Measurements from ENCODE around the gene ATXN1. TPM values are rescaled to one million over a fixed set of nuclear protein-coding genes. Genes with fewer than 3 reads are reported as not detected.

Gene ATXN1
- total RNA-seq, 1 donor from 2014 or later, result 33.7 TPM

DNA sequence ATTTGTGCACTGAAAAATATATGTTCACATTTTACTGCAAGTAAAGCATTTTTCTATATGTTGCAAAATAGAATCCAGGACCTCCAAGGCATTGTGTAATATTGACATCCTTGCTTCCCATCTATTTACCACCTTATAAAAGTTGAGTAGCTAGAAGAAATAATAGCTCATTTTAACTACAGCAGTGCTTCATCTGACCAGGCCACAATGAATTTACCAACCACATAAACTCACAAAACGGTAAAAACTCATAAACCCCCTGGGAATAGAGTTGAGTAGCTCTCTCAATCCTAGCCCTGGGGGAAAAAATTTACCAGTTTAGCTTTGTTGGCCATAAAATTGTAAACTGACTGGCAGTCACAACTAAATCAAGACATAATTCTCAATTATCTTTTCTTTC is 3.9 kb downstream of the ATXN1 start:
- DNase-seq (ENCODE audit: extremely low spot score, unreplicated experiment), result no peak
- Mint-ChIP-seq H3K36me3 (peaks cover 9% of the 10 kb centered on the region), H3K27me3 (no peaks in the 10 kb centered on the region), H3K27ac (peak overlapping the region; percentile 60), H3K4me3 (no peak overlapping the region), H3K4me1 (ENCODE audit: unreplicated experiment) (peaks cover 37% of the 10 kb centered on the region), H3K9me3 (no peaks in the 10 kb centered on the region)
- no peak for TF ChIP-seq CTCF (conservative IDR thresholded peaks at IDR 0.05)

- peaks cover 39% of the 10 kb centered on the region for H3K4me1 Mint-ChIP-seq (ENCODE audit: unreplicated experiment)
- H3K4me3 Mint-ChIP-seq, result peak overlapping the region; percentile 52
- DNase-seq (ENCODE audit: extremely low spot score, unreplicated experiment), result no peak
These were observed 4.5 kb downstream of the ATXN1 start for GRCh38 chr6:16756660-16757255.

GRCh38 chr6:16755544-16755943 is 5.7 kb downstream of the ATXN1 start:
- no peak for TF ChIP-seq CTCF (conservative IDR thresholded peaks at IDR 0.05)
- Mint-ChIP-seq H3K36me3 (peaks cover 12% of the 10 kb centered on the region), H3K4me3 (no peak overlapping the region), H3K4me1 (ENCODE audit: unreplicated experiment) (peaks cover 39% of the 10 kb centered on the region), H3K27ac (no peak overlapping the region), H3K27me3 (no peaks in the 10 kb centered on the region), H3K9me3 (no peaks in the 10 kb centered on the region)
- DNase-seq (ENCODE audit: extremely low spot score, unreplicated experiment), result no peak

More at GRCh38 chr6:16756660-16757255, 4.5 kb downstream of the ATXN1 start:
- Mint-ChIP-seq H3K36me3 (peaks cover 10% of the 10 kb centered on the region), H3K27me3 (no peaks in the 10 kb centered on the region), H3K9me3 (no peaks in the 10 kb centered on the region), H3K27ac (peak overlapping the region; percentile 60)
- TF ChIP-seq CTCF (conservative IDR thresholded peaks at IDR 0.05), result no peak

GRCh38 chr6:16754876-16755275 is 6.4 kb downstream of the ATXN1 start:
- TF ChIP-seq CTCF (conservative IDR thresholded peaks at IDR 0.05), result no peak
- H3K27ac Mint-ChIP-seq, result no peak overlapping the region
- H3K4me1 Mint-ChIP-seq (ENCODE audit: unreplicated experiment), result peaks cover 41% of the 10 kb centered on the region

DNA sequence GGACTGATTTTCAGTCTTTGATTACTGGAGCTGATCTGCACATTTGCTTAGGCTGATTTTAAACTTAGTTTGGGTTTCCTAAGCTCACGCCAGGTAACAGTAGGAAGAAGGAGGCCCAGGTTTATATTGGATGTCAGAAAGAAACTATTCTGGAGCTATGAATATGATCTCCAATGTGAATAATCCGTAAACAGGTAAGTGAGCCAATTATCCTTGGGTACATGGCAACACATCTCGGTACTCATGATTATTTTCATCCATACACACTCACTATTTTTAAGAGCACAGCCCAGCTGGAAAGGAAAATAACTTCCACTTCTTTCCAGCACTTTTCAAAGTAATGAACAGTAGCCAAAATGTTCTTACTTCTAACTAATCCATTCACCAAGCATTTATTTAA is 7.0 kb downstream of the ATXN1 start:
- H3K36me3 Mint-ChIP-seq, result peaks cover 22% of the 10 kb centered on the region
- no peak for DNase-seq (ENCODE audit: extremely low spot score, unreplicated experiment)
- H3K4me1 Mint-ChIP-seq (ENCODE audit: unreplicated experiment), result peaks cover 46% of the 10 kb centered on the region
- no peak overlapping the region for H3K27ac Mint-ChIP-seq
- H3K27me3 Mint-ChIP-seq, result no peaks in the 10 kb centered on the region
- no peak overlapping the region for H3K4me3 Mint-ChIP-seq
- H3K9me3 Mint-ChIP-seq, result no peaks in the 10 kb centered on the region
- no peak for TF ChIP-seq CTCF (conservative IDR thresholded peaks at IDR 0.05)

More at GRCh38 chr6:16754876-16755275, 6.4 kb downstream of the ATXN1 start:
- no peak overlapping the region for H3K4me3 Mint-ChIP-seq
- H3K27me3 Mint-ChIP-seq, result no peaks in the 10 kb centered on the region
- no peaks in the 10 kb centered on the region for H3K9me3 Mint-ChIP-seq
- H3K36me3 Mint-ChIP-seq, result peaks cover 16% of the 10 kb centered on the region
- no peak for DNase-seq (ENCODE audit: extremely low spot score, unreplicated experiment)
